ENCODE measurements around the gene ERVK3-1.
"Not testable (repeated sequence)": the region's sequence is repeated elsewhere in the genome, so short reads cannot be mapped to it uniquely, and the experiment has no call there.

The ERVK3-1 gene

GRCh38 chr19:58346961-58347929 is 42.1 kb downstream of the ERVK3-1 start:
- DNase-seq: peak; percentile 55 to 80

DNA sequence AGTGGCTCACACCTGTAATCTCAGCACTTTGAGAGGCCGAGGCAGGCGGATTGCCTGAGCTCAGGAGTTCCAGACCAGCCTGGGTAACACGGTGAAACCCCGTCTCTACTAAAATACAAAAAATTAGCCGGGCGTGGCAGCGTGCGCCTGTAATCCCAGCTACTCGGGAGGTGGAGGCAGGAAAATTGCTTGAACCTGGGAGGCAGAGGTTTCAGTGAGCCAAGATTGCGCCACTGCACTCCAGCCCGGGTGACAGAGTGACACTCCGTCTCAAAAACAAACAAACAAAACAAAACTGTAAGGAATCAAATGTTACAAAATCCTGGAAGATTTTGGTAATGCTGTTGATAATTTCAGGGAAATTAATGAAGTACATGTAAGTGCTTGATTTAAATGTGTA is 42.9 kb downstream of the ERVK3-1 start:
- DNase-seq: not testable (repeated sequence)

DNA sequence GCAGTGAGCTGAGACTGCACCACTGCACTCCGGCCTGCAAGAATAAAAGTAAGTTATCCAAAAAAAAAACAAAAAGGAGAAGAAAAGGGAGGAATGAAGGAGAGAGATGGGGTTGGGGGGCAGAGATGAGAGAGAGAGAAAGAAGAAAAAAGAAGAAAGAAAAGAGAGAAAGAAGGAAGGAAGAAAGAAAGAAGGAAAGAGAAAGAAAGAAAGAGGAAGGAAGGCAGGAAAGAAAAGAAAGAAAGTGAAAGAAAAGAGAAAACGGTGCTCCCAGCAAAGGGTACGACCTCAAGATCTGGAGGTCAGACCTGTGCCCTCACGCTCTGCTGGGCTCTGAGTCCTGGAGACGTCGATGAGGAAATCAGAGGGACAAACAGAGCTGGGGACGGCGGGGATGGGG is 44.4 kb downstream of the ERVK3-1 start:
- DNase-seq: no peak

- no peak for DNase-seq
These were observed 45.1 kb downstream of the ERVK3-1 start for GRCh38 chr19:58350001-58350861.

DNA sequence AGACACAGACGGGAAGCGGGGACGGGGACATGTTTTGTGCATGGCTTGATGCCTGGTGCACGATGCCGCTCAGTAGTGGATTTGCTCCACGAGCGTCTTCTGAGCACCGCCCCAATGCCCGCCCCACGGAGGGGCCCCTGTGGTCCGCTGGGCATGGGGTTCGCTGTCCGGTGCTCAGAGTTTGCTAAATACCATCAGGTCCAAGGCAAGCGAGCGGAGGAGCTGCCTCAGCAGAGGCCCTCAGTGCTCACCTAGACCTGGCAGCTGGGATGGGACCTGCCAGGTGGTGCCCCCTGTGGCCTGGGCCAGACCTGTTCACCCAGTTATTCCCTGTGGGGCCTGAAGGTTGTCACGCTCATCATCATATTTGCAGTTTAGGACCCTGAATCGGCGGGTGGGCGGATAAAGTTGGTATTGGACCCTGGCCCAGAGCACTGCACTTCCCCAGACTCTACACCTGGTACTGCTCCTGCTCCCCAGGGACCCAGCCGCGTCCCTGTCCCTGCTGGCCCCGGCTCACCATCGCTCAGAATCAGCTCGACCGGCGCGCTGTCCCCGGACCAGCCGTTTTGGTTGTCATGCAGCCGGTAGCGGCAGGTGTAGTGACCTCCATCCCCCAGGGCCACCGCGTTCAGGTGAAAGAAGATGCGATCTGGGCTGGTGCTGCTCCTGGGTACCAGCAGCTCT is 45.8 kb downstream of the ERVK3-1 start:
- no peak for DNase-seq

DNA sequence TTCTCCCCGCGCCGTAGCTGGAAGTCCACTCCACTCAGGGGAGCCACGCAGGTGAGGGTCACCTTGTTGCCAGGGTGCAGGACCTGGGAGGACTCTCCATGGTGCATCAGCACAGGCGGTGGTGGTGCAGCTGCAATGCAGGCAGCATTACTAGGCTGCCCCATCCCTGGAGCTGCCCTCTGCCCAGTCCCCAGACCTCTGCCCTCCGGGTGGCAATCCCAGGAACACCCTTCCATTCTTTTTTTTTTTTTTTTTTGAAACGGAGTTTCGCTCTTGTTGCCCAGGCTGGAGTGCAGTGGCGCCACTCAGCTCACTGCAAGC is 46.3 kb downstream of the ERVK3-1 start:
- no peak for DNase-seq

GRCh38 chr19:58351990-58352755 is 47.0 kb downstream of the ERVK3-1 start:
- DNase-seq: no peak

- no peak for DNase-seq
These were observed 47.8 kb downstream of the ERVK3-1 start, which contains the start of gene A1BG for GRCh38 chr19:58352760-58353671. A1BG (minus strand) TSS chr19:58353492; CDS start chr19:58353437, 55 bp downstream.

GRCh38 chr19:58353717-58354477 is 48.7 kb downstream of the ERVK3-1 start:
- DNase-seq: no peak

GRCh38 chr19:58354478-58355030 is 49.4 kb downstream of the ERVK3-1 start:
- no peak for DNase-seq

GRCh38 chr19:58355215-58355796 is 50.1 kb downstream of the ERVK3-1 start:
- DNase-seq: no peak

DNA sequence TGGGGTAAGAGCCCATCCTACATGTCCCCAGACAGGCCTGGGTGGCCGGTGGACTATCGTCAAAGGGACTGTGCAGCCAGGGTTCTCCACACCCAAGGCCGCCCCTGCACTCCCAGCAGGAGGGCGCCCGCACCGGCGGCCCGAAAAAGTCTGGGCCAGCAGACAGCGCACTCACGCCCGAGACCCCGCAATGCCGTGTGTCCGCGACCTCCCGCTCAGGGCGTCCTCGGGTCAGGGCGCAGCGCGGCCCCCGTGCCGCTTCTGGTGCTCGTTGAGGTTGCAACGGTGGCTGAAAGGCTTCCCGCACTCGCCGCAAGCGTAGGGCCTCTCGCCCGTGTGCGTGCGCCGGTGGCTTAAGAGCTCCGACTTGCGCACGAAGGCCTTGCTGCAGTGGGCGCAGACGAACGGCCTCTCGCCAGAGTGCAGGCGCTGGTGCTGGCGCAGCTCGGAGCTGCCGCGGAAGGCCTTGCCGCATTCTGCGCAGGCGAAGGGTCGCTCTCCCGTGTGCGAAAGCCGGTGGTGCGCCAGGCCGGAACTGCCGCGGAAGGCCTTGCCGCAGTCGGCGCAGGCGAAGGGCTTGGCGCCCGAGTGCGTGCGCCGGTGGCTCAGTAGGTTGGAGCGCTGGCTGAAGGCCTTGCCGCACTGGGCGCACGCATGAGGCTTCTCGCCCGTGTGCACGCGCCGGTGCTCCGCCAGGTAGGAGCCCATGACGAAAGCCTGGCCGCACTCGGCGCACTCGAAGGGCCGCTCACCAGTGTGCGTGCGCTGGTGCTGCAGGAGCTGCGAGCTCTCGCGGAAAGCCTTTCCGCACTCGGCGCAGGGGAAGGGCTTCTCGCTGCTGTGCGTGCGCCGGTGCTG is 51.0 kb downstream of the ERVK3-1 start:
- DNase-seq: no peak

DNA sequence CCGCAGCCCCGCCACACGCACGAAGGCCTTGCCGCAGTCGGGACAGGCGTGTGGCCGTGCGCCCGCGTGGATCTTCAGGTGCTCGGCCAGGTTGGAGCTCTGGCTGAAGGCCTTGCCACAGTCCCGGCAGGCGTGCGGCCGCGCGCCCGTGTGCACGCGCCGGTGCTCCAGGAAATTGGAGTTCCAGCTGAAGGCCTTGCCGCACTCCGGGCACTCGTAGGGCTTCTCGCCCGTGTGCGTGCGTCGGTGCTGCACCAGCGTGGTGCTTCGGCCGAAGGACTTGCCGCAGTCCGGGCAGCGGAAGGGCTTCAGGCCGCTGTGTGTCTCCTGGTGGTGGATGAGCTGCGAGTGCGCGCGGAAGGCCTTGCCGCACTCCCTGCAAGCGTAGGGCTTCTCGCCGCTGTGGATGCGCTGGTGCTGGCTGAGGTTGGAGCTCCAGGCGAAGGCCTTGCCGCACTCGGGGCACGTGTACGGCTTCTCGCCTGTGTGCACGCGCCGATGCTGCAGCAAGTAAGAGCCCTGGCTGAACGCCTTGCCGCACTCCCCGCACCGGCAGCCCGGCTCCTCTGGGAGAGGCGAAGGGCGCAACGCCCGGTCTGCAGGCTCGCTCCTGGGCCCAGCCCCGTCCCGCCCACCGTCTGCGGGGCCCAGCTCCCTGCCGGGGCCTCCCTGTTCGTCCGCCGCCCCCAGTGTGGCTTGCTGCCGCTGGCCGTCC is 51.7 kb downstream of the ERVK3-1 start:
- DNase-seq: no peak

GRCh38 chr19:58357481-58358145 is 52.4 kb downstream of the ERVK3-1 start:
- no peak for DNase-seq

GRCh38 chr19:58361900-58362271 is 56.7 kb downstream of the ERVK3-1 start:
- DNase-seq: no peak

GRCh38 chr19:58362272-58362994 is 57.3 kb downstream of the ERVK3-1 start, which contains the start of gene ZNF497:
ZNF497 (minus strand) TSS chr19:58362751; CDS start chr19:58357635, 5,116 bp downstream.
- peak; percentile 91 to 96 for DNase-seq
